Putamen (tissue), 1 donor: ENCODE data around the gene SOX14.

Experiments
- DNase-seq: peaks from one replicate; pipeline ENCODE4 v3.0.0-alpha.2; 2016; ENCODE audit warnings: low spot score

SOX14 gene

GRCh38 chr3:137764001-137764433 is at the start of gene SOX14:
SOX14 (plus strand) TSS chr3:137764315; CDS start chr3:137764785, 470 bp downstream.
- no peak for DNase-seq

GRCh38 chr3:137714551-137714950 is 49.6 kb upstream of the SOX14 start:
- DNase-seq = no peak

- no peak for DNase-seq
Measured at GRCh38 chr3:137724240-137724639, 39.9 kb upstream of the SOX14 start.

GRCh38 chr3:137737208-137737607 is 26.9 kb upstream of the SOX14 start:
- DNase-seq = no peak

DNA sequence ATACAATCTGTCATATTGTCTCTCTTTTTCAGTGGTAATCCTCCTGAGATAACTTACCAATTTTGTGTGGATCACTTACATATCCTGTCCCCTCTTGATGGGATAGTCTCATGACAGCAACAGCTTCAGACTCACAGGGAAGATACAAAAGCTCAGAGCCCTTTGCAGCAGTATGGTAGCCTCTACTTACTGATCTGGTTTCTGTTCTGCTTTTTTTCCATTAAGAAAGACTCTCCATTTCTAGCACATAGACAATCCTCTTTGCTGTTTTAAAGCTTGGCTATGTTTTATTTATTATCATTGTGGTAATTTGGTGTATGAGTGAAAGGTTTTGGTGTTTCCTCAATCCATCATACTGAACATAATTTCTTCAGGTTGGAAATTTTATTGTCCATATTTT is 25.4 kb upstream of the SOX14 start:
- no peak for DNase-seq

GRCh38 chr3:137743608-137744007 is 20.5 kb upstream of the SOX14 start:
- no peak for DNase-seq

DNA sequence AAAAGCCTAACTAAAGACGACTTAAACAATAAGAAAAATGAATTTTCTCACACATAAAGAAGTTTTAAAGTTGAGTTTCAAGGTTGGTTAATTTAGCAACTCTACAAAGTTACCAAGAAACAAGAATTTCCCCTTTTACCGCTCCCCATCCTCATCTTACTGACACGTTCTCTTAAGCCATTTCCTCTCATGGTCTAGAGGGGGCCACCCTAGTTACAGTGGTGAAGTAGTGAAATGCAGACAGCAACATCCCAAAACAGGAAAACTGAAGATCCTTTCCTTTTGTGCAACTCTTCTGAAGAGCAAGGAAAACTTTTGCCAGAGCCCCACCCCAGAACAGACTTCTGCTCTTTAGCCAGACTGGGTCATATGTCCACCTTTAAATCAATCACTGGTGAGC is 17.3 kb upstream of the SOX14 start:
- no peak for DNase-seq

DNA sequence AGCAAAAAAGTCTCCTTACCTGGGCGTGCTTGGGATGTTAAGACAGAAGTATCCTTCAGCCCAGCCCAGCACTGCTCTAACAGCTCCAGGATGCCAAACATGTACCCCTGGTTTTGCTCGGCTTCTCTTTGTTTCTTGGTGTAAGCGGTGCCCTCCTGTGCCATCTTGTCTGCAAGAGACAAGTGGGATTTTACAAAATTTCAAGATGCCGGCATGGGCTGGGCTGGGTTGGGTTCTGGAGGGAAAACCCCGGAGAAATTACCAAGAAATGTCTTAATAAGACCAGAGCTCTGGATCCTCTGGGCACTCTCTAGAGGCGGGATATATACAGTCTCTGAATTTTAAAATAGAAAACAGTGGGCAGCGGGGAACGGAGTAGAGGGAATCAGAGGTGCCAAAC is 4.6 kb upstream of the SOX14 start:
- no peak for DNase-seq

DNA sequence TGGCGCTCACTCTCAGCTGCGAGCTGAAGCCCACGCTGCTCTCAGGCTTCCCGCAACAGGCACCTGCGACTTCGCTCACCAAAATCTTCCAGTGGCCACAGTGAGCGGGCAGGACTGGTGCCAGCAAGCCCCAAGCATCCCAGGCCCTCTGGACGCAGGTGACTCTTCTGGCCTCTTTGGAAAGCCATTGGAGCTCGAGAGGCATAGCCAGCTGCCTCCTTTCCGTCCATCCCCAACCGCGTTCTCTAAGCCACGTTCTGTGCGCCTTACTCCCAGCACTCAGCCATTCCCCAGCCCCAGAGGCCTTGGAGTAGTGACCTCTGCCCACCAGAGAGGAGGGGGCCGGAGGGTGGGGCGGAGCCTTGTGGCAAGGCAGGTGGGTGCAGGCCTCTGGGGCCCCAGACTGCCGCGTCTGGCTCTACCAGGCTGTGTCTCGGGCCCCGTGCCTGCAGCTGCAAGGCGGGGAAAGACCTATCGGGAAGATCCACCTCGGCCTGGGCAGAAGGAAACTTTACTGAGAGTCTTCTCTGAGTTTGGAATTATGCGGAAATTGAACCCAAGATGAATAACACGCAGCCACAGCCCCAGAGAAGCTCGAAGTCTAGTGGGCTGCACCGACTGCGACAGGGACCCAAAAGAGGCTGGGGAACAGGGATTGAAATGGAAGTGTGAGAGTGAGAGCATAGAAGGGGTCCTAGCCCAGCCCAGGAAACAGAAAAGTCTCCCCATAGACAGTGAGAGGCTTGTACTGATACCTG is 3.6 kb upstream of the SOX14 start:
- DNase-seq = no peak

DNA sequence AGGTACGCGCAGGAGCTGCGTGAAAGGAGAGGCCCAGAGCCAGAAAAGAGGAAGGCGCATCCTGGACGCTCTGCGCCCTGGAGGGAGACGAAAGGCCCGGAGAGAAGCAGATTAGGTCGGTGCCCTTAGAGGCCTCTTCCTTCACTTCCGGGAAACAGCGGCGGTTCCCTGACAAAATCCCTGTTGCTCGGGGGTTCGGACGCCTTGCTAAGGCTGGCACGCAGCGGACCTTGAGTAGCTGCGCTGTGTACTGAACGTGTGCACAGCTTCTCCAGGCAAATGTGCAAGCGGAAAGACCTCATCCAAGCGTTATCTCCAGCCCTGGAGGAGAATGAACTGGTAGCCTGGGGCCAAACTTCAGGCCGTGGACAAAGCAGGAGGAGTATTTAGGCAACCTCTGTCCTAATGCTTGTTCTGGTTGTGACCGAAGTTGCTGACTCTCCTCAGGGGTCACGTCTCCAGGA is 3.0 kb upstream of the SOX14 start:
- no peak for DNase-seq

GRCh38 chr3:137761563-137762503 is 2.3 kb upstream of the SOX14 start:
- no peak for DNase-seq

DNA sequence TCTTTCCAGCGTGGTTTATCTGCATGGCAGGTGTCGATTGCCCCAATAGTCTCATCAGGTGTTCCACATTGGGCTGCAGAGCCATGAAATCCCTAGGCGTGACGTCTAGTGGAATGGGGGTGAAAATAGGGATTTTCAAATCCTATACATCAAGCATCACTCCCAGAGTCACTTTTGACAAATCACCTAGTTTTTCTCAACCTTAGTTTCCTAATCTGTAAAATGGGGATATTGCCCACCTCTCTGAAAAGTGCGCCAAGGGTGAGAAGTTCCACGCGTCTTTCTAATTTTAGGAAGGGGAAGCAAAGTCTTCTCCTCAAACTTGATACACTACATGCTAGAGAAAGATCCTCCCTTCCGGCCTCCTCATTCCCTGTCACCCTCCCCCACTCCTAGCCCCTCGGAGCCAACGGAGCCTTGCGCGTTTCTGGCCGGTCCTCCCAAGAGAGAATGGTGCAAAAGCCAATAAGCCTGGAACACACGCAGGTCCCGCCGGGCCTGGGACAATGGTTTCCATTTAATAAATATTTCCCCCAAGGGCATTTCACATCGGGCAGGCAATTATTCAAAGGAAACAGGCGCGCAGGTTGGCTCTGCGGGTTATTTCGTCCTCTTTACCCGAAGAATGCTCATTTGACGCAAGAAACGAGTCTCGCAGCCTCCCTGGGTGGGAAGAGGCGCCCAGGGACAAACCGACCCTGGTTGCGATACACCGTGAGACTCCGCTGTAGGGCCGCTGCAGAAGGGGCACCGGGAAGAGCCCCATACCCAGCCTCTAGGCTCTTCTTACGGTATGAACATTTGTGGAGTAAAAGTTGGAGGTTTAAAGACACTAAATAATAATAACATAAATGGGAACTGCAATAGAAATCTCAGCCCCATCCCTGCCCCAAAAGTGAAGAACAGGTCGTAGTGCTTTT is 1.2 kb upstream of the SOX14 start:
- DNase-seq = no peak

DNA sequence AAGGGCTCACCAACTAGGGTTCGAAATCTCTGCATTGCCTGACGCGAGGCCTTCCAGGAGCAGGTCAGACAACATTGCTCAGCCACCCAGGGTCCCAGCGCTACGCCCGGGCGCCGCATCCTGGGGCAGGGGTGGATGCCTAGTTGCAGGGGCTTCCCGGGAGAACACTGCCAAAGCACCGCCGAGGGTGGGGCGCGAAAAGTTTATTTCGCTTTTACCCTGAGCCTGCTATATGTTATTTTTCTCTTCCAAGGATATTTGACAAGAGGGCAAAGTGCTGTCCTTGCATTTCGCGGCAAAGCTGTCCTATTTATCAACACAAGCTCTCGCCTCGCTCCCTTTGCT is 549 bp upstream of the SOX14 start:
- DNase-seq = no peak

GRCh38 chr3:137764563-137765309 is 621 bp downstream of the SOX14 start:
- no peak for DNase-seq

- DNase-seq = no peak
Measured at GRCh38 chr3:137765310-137766033, 1.4 kb downstream of the SOX14 start.

GRCh38 chr3:137766041-137766875 is 2.1 kb downstream of the SOX14 start:
- DNase-seq = no peak

DNA sequence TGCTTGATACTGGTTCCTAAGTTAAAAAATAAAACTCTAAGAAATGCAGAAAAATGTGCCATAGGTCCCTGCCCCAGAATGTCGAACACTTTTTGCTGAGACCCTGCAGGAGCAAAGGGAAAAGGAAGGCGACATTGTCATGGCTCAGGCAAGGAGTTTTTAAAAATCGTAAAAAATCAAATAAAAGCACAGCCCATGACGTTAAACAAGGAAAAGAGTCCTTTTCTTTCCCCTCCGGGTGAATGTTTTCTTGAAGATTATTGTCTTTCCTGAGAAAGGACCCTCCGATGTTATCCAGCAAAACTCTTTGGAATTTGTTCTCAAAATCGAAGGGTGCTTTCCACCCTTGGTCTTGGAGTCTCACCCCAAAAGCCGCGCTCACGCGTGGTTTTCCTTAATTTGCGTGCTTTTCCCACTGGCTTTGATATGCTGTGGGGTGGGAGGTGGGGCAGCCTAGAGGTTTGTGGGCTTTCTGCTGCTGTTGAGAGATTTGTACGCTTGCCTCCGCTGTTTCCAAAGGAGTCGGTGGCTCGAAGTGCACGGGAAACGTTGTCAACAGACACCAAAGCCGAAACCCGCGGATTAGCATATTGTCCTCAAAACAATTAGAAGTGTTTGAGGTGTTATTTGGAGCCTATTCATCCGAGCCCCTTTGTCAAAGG is 2.9 kb downstream of the SOX14 start:
- DNase-seq = no peak

GRCh38 chr3:137767538-137768360 is 3.6 kb downstream of the SOX14 start:
- no peak for DNase-seq
